GM18870 (cell line): ENCODE measurements around the gene EGFR.

Experiments
- ATAC-seq: cut with Tn5 transposase; IDR thresholded peaks from one replicate; pipeline ENCODE4 v1.9.1; 2021; ENCODE audit warnings: moderate library complexity; ENCODE audit not compliant: unreplicated experiment

The EGFR gene

DNA sequence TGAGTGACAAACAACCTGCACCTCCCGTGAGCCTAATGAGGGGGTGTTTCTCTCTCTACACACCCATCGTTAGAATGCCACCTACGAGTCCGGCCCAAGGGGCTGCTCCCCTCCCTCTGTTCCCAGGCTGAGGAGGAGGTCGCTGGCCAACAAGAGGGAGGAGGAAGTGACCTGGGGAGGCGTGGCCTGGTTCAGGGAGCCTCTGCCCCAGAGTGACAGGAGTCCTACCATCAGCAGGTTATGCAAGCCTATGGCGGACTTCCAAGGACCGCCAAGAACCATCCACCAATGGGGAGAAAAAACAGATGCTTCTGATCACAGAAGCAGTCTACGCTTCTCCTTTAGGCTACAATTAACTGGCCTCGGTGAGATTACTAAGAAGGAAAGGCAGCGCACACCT is 12.3 kb upstream of the EGFR start:
- no peak for ATAC-seq

DNA sequence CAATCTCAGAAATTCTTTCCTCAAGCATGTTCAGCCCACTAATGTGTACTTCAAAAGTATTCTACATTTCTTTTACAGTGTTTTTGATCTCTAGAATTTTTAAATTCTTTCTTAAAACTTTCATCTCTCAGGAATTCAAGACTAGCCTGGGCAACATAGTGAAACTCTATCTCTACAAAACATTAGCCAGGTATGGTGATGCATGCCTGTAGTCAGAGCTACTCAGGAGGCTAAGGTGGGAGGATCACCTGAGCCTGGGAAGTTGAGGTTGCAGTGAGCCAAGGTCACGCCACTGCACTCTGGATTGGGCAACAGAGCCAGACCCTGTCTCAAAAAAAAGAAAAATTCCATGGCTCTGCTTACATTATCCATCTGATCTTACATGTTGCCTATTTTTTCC is 5.0 kb upstream of the EGFR start:
- no peak for ATAC-seq

DNA sequence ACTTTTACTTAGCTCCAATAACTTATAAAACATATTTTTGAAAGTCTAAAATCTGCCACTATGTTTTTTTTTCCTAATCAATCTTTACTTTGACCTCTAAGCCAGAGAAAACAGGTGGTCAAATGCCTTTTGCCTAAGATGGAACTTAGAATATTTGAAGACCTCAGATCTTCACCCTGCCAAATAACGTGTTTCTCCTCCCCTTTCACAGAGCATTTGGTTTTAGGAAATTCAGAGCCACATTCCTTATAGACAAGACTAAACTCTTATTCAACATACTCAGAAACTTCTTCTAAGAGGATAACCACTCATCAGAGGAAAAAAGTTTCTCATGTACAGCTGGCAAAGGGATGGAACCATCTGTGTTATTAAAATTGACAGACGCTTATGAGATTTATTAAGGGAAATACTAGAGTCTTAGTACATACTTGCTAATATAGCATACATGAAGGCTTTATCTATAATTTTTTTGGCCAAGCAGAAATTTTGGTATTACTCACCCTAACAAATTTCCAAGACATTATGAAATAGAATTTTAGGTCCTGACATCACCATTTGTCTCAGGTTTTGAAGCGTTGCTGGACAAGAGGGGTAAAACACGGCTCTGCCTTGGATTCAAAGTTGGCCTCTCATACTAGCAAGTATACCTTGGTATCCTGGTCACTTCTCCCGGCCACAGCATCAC is 2.6 kb upstream of the EGFR start:
- ATAC-seq = no peak

DNA sequence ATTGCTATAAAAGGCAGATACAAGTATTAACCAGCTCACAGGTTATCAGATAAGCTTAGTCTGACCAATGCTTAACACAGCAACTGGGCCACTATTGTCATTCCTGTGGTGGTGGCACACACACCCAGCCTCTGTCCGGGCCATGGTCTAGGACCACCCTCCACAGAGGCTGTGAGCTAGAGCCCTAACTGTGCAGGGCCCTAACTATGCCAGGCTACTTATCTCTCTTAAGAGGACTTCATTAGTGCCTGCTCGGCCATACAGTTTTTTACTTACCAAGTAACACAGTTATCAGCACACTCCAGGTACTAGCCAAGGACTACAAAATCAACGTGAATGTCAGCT is 2.1 kb upstream of the EGFR start:
- ATAC-seq = no peak

DNA sequence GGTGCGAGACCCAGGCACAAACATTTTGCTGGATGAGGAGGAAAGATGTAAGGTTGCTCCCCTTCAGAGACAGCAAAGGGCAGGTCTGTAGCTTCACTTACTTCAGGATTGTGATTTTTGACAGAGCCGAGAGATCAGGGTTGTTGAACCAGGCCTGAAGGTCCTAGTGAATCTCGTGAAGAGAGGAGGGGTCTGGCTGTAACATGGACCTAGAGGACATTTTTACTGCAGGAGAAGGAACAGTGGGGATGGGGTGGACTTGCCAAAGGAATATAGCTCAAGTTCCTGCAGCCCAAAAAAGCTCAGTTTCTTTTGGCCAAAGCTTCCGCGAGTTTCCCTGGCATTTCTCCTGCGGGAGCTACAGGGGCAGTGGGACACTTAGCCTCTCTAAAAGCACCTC is 976 bp upstream of the EGFR start:
- ATAC-seq = no peak

DNA sequence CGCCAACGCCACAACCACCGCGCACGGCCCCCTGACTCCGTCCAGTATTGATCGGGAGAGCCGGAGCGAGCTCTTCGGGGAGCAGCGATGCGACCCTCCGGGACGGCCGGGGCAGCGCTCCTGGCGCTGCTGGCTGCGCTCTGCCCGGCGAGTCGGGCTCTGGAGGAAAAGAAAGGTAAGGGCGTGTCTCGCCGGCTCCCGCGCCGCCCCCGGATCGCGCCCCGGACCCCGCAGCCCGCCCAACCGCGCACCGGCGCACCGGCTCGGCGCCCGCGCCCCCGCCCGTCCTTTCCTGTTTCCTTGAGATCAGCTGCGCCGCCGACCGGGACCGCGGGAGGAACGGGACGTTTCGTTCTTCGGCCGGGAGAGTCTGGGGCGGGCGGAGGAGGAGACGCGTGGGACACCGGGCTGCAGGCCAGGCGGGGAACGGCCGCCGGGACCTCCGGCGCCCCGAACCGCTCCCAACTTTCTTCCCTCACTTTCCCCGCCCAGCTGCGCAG is 424 bp downstream of the EGFR start:
- no peak for ATAC-seq

DNA sequence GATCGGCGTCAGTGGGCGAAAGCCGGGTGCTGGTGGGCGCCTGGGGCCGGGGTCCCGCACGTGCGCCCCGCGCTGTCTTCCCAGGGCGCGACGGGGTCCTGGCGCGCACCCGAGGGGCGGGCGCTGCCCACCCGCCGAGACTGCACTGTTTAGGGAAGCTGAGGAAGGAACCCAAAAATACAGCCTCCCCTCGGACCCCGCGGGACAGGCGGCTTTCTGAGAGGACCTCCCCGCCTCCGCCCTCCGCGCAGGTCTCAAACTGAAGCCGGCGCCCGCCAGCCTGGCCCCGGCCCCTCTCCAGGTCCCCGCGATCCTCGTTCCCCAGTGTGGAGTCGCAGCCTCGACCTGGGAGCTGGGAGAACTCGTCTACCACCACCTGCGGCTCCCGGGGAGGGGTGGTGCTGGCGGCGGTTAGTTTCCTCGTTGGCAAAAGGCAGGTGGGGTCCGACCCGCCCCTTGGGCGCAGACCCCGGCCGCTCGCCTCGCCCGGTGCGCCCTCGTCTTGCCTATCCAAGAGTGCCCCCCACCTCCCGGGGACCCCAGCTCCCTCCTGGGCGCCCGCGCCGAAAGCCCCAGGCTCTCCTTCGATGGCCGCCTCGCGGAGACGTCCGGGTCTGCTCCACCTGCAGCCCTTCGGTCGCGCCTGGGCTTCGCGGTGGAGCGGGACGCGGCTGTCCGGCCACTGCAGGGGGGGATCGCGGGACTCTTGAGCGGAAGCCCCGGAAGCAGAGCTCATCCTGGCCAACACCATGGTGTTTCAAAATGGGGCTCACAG is 1.1 kb downstream of the EGFR start:
- ATAC-seq = no peak

DNA sequence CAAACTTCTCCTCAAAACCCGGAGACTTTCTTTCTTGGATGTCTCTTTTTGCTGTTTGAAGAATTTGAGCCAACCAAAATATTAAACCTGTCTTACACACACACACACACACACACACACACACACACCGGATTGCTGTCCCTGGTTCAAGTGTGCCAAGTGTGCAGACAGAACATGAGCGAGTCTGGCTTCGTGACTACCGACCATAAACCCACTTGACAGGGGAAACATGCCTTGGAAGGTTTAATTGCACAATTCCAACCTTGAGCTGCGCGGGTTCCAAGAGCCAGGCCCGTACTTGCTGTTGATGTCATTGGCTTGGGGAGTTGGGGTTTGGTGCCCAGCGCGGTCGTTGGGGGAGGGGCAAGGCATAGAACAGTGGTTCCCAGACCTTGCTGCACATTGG is 1.7 kb downstream of the EGFR start:
- no peak for ATAC-seq

DNA sequence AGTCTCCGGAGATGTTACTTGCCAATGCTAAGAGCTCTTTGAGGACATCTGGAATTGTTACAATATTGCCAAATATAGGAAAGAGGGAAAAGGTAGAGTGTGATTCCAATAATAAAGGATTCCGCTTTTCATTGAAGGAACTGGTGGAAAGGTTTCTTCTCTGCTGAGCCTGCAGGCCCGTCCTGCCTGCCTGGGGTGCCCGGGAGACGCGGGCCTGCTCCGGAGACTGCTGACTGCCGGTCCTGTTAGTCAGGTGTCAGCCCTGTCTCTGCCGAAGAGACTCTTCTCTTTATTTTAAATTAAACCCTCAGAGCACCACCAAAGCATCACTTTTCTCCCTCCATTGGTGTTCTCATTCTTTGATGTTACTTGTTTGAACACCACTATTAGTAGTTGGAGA is 2.2 kb downstream of the EGFR start:
- no peak for ATAC-seq

DNA sequence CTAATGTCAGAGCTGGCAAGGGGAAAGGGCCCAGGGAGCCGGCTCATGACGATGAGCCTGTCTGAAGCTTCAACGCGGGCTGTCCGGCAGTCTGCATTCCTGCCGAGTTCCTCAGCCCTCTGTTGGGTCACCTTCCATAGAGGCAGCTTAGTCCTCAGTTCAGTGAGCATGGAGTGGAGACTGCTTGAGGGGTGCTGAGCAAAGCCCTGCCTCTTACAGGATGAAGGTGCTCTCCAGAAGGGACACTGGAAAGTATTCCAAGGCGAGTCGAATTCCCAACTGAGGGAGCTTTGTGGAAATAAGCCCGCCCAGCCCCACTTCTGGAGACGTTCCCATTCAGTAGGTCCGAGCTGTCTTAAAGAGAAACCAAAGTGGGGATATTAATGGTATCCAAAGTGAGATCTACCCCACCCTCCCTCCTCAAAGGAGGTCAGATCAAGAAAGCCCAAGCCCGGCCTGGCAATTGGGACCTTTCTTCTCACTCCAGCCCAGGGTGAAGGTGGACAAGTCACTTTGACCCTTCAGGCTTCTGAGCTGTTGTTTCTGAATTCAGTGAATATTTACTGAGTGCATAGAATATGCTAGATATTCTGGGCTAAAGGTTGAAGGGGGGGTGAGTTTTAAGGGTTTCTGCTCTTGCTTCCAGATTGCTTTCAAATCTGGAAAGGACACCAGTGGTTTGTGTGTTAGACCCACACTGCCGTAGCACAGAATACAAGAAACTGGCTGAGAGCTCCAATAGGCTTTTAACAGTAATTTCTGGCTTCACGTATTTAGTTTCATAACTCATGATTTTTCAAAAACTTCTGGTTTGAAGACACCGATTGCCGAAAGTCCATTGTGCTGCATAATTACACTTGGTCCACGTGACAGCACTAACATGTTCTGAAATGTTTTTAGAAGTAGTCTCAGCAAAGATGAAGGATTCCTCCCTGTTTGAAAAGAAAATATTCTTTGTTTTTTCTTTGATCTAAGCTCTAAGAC is 3.5 kb downstream of the EGFR start:
- no peak for ATAC-seq

DNA sequence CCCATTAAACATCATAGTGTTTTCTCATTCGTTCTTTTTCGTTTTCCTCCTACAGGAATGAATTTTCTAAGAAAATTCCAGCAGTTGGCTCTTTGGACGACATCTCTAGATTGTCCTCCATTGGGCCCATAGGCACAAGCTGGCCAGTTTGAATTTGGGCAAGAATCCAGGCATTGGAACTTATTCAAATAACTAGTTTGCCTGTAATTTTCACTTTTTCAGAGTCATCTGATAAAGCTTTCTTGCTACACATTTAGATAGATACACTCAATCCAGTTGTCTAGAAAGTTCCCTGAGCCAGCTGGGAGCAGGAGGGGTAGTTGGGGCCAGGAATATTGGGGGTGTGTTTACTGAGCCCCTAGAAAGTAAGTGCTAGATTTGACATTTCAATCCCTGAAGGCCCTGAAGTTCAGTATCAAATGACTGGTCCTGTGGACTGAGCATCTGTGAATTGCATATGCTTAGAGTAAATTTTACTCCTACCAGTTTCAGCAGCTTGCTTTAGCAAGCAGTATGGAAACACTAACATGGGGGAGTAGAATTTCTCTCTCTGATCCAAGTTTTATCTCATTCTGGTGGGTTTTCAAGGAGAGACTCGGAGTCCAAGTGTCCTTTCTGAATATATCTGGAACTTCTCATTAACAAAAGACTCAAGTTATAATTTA is 5.2 kb downstream of the EGFR start:
- ATAC-seq = no peak

DNA sequence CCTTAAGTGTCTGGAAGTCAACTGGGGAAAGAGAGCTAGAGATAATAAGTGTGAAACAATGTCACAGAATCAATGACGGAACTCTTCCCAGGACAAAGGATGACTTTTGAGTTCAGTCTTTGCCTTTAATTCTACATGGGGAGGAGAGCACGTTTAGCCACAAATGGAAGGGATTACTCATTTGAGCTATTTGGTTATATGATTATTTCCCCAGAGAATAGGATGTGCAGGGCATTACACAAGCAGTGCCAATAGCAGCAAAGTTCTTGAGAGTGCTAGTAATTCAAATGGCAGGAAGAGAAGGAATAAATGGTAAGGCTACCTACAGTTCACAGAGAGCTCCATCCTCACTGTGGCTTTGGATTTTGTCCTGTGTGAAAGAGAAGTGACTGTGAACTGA is 6.0 kb downstream of the EGFR start:
- ATAC-seq = no peak

DNA sequence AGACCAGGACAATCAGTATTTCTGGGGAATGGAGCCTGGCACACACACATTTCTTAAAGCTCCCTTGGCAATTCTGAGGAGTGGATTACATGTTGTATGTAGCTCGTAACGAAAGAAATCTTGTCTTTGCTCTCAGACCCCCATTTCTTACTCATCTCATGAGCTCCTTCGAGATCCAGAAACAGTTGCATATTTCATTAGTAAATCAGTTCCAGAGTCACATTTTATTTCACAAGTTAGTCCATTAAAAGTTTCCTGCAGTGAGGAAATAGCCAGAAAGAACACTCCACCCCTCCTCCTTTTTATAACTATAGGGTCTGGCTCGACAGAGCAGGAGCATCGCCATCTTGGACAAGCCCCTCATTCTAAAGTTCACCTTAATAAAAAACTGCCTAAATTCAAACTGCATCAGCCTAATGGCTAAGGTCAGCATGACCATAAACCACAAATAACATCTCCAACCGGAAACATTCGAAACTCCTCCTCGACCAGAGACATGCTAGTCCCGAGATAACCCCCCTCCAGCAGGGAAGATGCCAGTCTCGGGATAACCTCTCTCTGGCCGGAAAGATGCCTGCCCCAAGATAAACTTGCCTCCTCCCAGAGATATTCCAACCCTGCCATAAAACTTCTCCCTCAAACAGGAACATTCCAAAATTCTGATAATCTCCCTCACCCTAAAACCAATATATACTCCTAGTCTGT is 7.4 kb downstream of the EGFR start:
- no peak for ATAC-seq

DNA sequence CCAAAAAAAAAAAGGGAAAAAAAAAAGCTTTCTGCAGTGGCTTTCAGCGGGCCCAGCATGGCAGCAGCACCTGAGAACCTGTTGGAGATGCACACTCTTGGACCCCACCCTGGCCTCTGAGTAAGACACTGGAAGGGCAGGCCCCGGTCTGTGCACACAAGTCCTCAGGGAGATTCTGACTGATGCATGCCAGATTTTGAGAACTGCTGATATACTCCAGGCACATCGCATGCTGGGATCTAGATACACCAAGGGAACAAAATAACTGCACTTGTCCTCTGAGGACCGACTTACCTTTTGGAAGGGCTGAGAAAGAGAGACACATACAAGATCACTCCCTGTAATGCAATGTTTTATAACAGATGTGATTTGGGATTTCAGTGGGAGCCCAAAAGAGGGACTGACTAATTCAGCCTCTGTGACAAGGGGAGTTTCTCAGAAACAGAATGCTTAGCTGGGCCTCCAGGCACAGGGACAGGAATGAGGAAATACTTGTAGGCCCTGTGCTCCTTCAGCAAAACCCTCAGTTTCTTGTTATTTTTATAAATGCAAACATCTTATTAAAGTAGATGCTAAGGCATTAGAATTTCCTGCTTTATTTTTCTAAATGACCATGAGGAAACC is 8.2 kb downstream of the EGFR start:
- no peak for ATAC-seq

DNA sequence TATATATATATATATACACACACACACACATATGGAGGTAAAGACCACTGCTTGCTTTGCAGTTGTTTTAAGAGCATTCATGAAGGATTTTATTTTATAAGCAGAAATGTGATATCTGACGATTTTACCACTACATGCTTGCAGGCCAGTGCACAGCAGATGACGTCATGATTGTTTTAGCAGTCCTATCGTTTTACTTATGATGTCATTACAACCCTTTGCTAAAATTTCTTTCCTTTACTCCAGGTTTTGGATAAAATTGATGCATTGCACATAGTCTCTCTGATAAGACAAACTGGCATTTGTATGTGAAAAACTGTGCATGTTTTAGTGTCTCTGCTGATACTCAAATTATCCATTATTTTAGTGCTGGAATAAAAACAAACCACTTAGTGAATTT is 9.2 kb downstream of the EGFR start:
- no peak for ATAC-seq

DNA sequence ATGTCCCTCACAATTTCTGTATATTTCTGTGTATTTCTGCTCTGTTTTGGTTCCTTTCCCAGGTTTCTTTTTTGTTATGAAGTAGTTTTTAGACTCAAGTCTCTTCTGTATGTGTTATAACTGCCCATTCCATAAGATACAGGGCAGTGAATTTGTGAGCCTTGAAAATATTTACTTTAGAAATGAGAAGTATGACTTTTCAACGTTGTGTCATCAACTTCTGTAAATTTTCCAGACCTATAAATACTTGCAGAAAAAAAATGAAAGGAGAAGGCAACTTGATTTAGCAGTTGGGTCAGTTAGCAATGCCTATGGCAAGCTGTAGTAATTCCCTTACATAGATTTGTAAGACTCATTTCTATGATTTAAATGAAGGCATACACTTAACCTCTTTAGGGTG is 11.5 kb downstream of the EGFR start:
- no peak for ATAC-seq

DNA sequence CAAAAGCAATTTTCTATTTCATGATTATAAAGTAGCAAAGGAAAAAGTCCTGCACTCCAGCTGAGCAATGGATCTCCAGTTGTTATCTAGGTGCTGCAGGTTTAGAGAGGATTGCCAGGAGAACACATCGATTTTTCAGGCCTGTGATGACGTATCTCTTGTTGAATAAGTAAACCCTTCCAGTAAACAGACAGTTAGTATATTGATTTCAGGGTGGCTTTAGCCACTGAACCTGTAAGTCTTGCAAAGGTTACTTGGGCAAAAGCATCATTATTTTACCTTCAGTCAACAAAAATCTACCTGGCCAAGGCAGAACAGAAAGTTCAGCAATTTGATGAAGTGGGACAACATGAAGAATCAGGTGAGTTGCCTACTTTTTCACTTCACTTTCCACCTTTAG is 12.3 kb downstream of the EGFR start:
- ATAC-seq = no peak

DNA sequence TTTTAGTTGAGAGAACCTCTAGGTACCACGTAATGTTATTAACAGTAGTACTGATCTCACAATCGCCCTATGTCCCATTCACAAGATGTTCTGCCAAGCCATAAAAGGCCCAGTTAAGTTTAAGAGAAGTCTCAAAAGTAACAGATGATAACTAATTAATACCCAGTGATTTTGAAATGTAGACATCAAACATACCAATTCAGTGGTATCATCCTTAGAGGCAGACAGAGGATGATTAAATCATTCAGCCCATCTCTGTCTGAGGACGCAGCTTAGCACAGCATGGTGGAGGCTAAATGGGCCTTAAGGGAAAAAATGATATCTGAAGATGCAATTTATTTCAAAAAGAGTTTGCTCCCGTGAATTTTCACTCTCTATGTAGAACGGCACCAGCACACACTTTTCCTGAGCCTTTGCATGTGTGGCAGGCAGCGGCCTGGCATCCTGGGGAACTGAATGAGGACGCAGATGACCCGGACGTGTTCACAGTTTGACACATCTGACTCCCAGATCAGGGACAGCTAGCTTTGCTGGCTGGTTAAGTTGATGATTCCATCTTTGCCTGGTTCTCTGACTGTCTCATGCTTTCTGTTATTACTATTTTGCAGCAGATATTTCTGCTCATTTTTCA is 13.4 kb downstream of the EGFR start:
- no peak for ATAC-seq

DNA sequence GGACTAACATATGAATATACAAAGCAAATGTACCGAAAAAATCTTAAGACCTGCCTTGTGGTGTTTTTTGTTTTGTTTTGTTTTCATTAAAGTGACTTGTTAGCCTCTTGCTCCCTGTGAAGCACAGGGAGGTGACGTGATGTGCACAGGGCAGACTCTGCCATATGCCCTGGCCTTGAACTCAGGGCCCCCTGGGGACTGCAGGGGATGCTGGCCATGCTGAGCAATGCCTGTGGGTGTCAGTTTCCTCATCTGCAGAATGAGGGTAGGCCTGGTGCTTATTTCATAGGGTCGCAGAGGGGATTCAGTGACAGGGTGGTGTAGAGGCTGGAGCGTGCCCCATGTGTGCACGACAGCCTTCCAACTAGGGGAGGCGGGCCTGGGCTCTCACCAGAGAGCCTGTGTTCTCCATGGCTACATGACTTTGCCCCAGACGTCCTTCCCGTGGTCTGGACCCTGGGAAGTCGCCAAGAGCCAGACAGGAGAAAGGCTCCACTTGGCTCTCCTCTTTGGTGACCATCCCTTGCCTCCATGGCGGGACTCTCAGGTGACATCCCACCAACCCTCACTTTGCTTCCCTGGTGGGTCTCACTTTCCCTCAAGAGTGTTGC is 14.5 kb downstream of the EGFR start:
- no peak for ATAC-seq
